GM12875 (cell line): ENCODE data around the gene PRRC2C.

Source experiments
- H3K4me3 ChIP-seq: one replicate; pipeline ENCODE4 v1.5.1; 2011; ENCODE audit warnings: low read depth, low read length, control low read depth
- CTCF ChIP-seq: IDR thresholded peaks from 2 replicates; pipeline ENCODE4 v1.5.1; 2011; ENCODE audit warnings: low read depth, mild to moderate bottlenecking, control low read depth, inconsistent platforms, low read length, moderate library complexity, borderline replicate concordance; ENCODE audit not compliant: insufficient read depth

The PRRC2C gene

GRCh38 chr1:171583591-171584201, 98.4 kb downstream of the PRRC2C start:
- no peak for TF ChIP-seq CTCF
- no peak overlapping the region for H3K4me3 ChIP-seq

GRCh38 chr1:171585715-171586114, 100.4 kb downstream of the PRRC2C start:
- no peak overlapping the region for H3K4me3 ChIP-seq
- no peak for TF ChIP-seq CTCF

GRCh38 chr1:171588230-171588629, 102.9 kb downstream of the PRRC2C start:
- TF ChIP-seq CTCF = no peak
- no peak overlapping the region for H3K4me3 ChIP-seq

- no peak for TF ChIP-seq CTCF
- no peak overlapping the region for H3K4me3 ChIP-seq
Observed at GRCh38 chr1:171590022-171590421, 104.7 kb downstream of the PRRC2C start.

DNA sequence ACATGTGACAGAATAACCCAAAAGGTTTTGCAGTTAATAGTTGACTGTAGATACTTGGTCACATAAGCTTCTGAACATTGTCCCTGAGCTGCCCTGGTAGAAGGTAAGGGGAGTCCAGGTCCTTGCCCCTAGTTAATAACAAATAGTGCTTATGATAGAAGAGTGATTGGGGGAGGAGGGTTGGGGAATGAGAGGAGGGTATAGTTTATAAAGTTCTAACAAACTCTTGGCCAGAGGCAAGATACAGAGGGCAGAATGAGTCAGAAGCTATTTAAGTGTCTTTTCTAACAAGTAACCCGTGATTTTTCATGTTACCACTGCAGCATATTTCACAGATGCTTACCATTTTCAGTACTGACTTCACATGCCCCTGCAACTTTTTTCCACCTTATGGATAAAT, 110.0 kb downstream of the PRRC2C start:
- TF ChIP-seq CTCF = no peak

GRCh38 chr1:171596119-171596518, 110.8 kb downstream of the PRRC2C start:
- no peak for TF ChIP-seq CTCF
- no peak overlapping the region for H3K4me3 ChIP-seq

More for the DNA sequence above, 110.0 kb downstream of the PRRC2C start:
- no peak overlapping the region for H3K4me3 ChIP-seq

DNA sequence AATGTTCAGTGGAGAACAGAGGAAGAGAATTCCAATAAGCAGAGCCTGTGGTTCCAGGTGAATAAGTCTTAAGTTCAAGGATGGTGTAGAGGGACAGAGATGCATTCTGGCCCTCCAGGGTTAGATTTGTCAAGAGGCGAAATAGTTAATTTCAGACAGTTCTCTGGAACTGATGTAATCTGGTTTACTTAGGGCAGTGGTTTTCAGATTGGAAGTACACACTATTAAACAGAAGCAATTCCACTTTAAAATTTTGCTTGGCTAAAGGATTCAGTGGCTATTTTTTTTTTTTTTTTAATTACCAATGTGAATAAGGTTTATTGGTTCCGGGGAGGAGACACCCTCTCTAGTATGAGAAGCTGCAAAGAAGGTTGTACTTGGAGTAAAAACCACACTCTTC, 111.4 kb downstream of the PRRC2C start:
- H3K4me3 ChIP-seq = no peak overlapping the region
- no peak for TF ChIP-seq CTCF
